HG03460 (cell line): ENCODE results near the gene TARS3.
"Not testable (repeated sequence)": the region's sequence is repeated elsewhere in the genome, so short reads cannot be mapped to it uniquely, and the experiment has no call there.

ENCODE experiments used
- ATAC-seq: cut with Tn5 transposase; IDR thresholded peaks from one replicate; pipeline ENCODE4 v1.9.1; 2021; ENCODE audit not compliant: unreplicated experiment

Gene TARS3

GRCh38 chr15:101657171-101657570, 67.1 kb downstream of the TARS3 start:
- no peak for ATAC-seq

GRCh38 chr15:101654624-101655337, 69.5 kb downstream of the TARS3 start:
- not testable (repeated sequence) for ATAC-seq

GRCh38 chr15:101654171-101654570, 70.1 kb downstream of the TARS3 start:
- ATAC-seq: no peak

- no peak for ATAC-seq
Observed at GRCh38 chr15:101652786-101653430, 71.4 kb downstream of the TARS3 start.

- ATAC-seq: peak; percentile 91
Observed at GRCh38 chr15:101652098-101652785, 72.0 kb downstream of the TARS3 start, which contains the start of gene TM2D3. Gene TM2D3, minus strand, starts transcription at chr15:101652381. Its CDS starts 20 bp downstream, at chr15:101652361.

- peak; percentile 44 for ATAC-seq
Observed at GRCh38 chr15:101651554-101652097, 72.6 kb downstream of the TARS3 start.

- no peak for ATAC-seq
Observed at GRCh38 chr15:101650145-101650544, 74.1 kb downstream of the TARS3 start.

- no peak for ATAC-seq
Observed at GRCh38 chr15:101648356-101648755, 75.9 kb downstream of the TARS3 start.

GRCh38 chr15:101647251-101647650, 77.0 kb downstream of the TARS3 start:
- ATAC-seq: no peak

GRCh38 chr15:101646672-101647071, 77.6 kb downstream of the TARS3 start:
- ATAC-seq: no peak

GRCh38 chr15:101642361-101642760, 81.9 kb downstream of the TARS3 start:
- ATAC-seq: no peak

- ATAC-seq: peak; percentile 53
Observed at GRCh38 chr15:101641894-101642293, 82.4 kb downstream of the TARS3 start.

GRCh38 chr15:101641129-101641764, 83.0 kb downstream of the TARS3 start:
- ATAC-seq: no peak

GRCh38 chr15:101639667-101640066, 84.6 kb downstream of the TARS3 start:
- no peak for ATAC-seq

- no peak for ATAC-seq
Observed at GRCh38 chr15:101637919-101638318, 86.4 kb downstream of the TARS3 start.

GRCh38 chr15:101637516-101637915, 86.8 kb downstream of the TARS3 start:
- no peak for ATAC-seq

- ATAC-seq: no peak
Observed at GRCh38 chr15:101637038-101637437, 87.2 kb downstream of the TARS3 start.

GRCh38 chr15:101635944-101636727, 88.1 kb downstream of the TARS3 start:
- ATAC-seq: no peak

- ATAC-seq: no peak
Observed at GRCh38 chr15:101633356-101633755, 90.9 kb downstream of the TARS3 start.

- ATAC-seq: not testable (repeated sequence)
Observed at GRCh38 chr15:101626729-101627128, 97.5 kb downstream of the TARS3 start.
